ENCODE measurements around the gene ARL14EPL.
"Not testable (repeated sequence)": the region's sequence is repeated elsewhere in the genome, so short reads cannot be mapped to it uniquely, and the experiment has no call there.

DNA sequence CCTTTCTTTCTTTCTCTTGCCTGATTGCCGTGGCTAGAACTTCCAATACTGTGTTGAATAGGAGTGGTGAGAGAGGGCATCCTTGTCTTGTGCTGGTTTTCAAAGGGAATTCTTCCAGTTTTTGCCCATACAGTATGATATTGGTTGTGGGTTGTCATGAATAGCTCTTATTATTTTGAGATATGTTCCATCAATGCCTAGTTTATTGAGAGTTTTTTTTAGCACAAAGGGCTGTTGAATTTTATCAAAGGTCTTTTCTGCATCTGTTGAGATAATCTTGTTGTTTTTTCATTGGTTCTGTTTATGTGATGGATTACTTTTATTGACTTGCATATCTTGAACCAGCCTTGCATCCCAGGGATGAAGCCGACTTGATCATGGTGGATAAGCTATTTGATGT is 72.7 kb downstream of the ARL14EPL start:
- TF ChIP-seq, protein P1, sequence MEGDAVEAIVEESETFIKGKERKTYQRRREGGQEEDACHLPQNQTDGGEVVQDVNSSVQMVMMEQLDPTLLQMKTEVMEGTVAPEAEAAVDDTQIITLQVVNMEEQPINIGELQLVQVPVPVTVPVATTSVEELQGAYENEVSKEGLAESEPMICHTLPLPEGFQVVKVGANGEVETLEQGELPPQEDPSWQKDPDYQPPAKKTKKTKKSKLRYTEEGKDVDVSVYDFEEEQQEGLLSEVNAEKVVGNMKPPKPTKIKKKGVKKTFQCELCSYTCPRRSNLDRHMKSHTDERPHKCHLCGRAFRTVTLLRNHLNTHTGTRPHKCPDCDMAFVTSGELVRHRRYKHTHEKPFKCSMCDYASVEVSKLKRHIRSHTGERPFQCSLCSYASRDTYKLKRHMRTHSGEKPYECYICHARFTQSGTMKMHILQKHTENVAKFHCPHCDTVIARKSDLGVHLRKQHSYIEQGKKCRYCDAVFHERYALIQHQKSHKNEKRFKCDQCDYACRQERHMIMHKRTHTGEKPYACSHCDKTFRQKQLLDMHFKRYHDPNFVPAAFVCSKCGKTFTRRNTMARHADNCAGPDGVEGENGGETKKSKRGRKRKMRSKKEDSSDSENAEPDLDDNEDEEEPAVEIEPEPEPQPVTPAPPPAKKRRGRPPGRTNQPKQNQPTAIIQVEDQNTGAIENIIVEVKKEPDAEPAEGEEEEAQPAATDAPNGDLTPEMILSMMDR (conservative IDR thresholded peaks at IDR 0.05; ENCODE audit: low read length): not testable (repeated sequence)
- not testable (repeated sequence) for TF ChIP-seq EZH2phosphoT487 (IDR thresholded peaks at IDR 0.05; ENCODE audit: borderline replicate concordance)

All from Loucy (cell line).